Small intestine (tissue), 7 donors: ENCODE data around the gene ARHGAP18. TPM values are rescaled to one million over a fixed set of nuclear protein-coding genes. Genes with fewer than 3 reads are reported as not detected.

Experiments used
- DNase-seq, 2 donors: peaks; one replicate each; pipeline versions ENCODE4 v3.0.0 to v3.0.0-alpha.2; 2013
- FAIRE-seq: peaks from 2 replicates; lab custom pipeline; 2012; peaks lifted over from hg19 to GRCh38; lab: Jason Lieb, UNC
- H3K27ac ChIP-seq, 3 donors: one replicate each; pipeline ENCODE4 v1.5.1; 2013; ENCODE audit warnings: low read length in 2 of 3, mild to moderate bottlenecking in 2 of 3, control low read depth in 1 of 3, inconsistent platforms in 1 of 3, low read depth in 1 of 3, moderate library complexity in 1 of 3
- H3K27me3 ChIP-seq, 3 donors: one replicate each; pipeline ENCODE4 v1.6.1; 2013; ENCODE audit warnings: low read length in 3 of 3, inconsistent platforms in 1 of 3; ENCODE audit not compliant: control insufficient read depth in 3 of 3, insufficient read depth in 3 of 3
- H3K36me3 ChIP-seq, 3 donors: one replicate each; pipeline ENCODE4 v1.6.1; 2013; ENCODE audit warnings: low read length in 3 of 3, inconsistent platforms in 1 of 3, low read depth in 1 of 3, mild to moderate bottlenecking in 1 of 3, moderate library complexity in 1 of 3; ENCODE audit not compliant: control insufficient read depth in 3 of 3, insufficient read depth in 2 of 3
- H3K4me1 ChIP-seq, 3 donors: one replicate each; pipeline ENCODE4 v1.6.1; 2013; ENCODE audit warnings: low read length in 2 of 3, inconsistent platforms in 1 of 3, low read depth in 1 of 3, mild to moderate bottlenecking in 1 of 3, moderate library complexity in 1 of 3; ENCODE audit not compliant: control insufficient read depth in 3 of 3, insufficient read depth in 2 of 3
- H3K4me3 ChIP-seq, 3 donors: one replicate each; pipeline ENCODE4 v1.5.1; 2013; ENCODE audit warnings: low read length in 3 of 3, control low read depth in 1 of 3, inconsistent platforms in 1 of 3, low read depth in 1 of 3, mild to moderate bottlenecking in 1 of 3, moderate library complexity in 1 of 3
- H3K9me3 ChIP-seq, 2 donors: one replicate each; pipeline ENCODE4 v1.6.1; 2013; ENCODE audit warnings: low read depth in 1 of 2, low read length in 1 of 2; ENCODE audit not compliant: control insufficient read depth in 2 of 2, insufficient read depth in 1 of 2
- WGBS, 3 donors: extraction: QIAGEN DNeasy Blood & Tissue Kit; methylation state at CpG; one replicate each; pipeline ENCODE4 v1.1.7; 2013; 5-methylcytosine and 5-hydroxymethylcytosine counted together
- polyA plus RNA-seq, 4 donors: library from polyadenylated mRNA; stranded (reverse) in 3 of 4; unstranded in 1 of 4; fragments of 200-250 nt in 3 of 4; fragments of 120-200 nt in 1 of 4; gene quantifications; one replicate each; pipeline versions ENCODE4 v1.2.1 to v1.2.3, GENCODE V29; 2013
- donor health status: healthy with polysubstance abuse.
- donor health status: control.
- donor health status: control.
- donor health status: Bipolar disorder and iron deficiency.
- donor health status: healthy.

ARHGAP18 gene
- polyA plus RNA-seq, 4 donors: 15.1 to 46.7 (median 29.3) TPM

- Histone ChIP-seq H3K27me3 (no peaks in the 10 kb centered on the region), H3K36me3 (peaks cover 0 to 16% (median 14%) of the 10 kb centered on the region in 3 donors), H3K27ac (no peak overlapping the region), H3K9me3 (peaks cover 0 to 3% of the 10 kb centered on the region in 2 donors), H3K4me1 (peaks cover 0 to 6% (median 0%) of the 10 kb centered on the region in 3 donors), H3K4me3 (no peak overlapping the region)
- WGBS, 3 donors: 95 to 96% (median 96%) methylated on average over 1 of the region's 1 CpG
- DNase-seq (no peak), FAIRE-seq (no peak)
These were observed 95.0 kb downstream of the ARHGAP18 start for GRCh38 chr6:129615020-129615419.

GRCh38 chr6:129614464-129614863 lies 95.5 kb downstream of the ARHGAP18 start:
- DNase-seq: no peak
- H3K4me3 ChIP-seq: no peak overlapping the region
- H3K27ac ChIP-seq: no peak overlapping the region
- peaks cover 3 to 17% (median 16%) of the 10 kb centered on the region in 3 donors for H3K36me3 ChIP-seq
- WGBS, 3 donors: 95 to 100% (median 96%) methylated on average over 3 of the region's 3 CpGs
- no peak for FAIRE-seq
- peaks cover 0 to 6% (median 0%) of the 10 kb centered on the region in 3 donors for H3K4me1 ChIP-seq
- peaks cover 0 to 3% of the 10 kb centered on the region in 2 donors for H3K9me3 ChIP-seq
- H3K27me3 ChIP-seq: no peaks in the 10 kb centered on the region

- Histone ChIP-seq H3K36me3 (peaks cover 3 to 19% (median 14%) of the 10 kb centered on the region in 3 donors), H3K27ac (no peak overlapping the region), H3K9me3 (peaks cover 0 to 3% of the 10 kb centered on the region in 2 donors), H3K4me1 (peaks cover 0 to 6% (median 0%) of the 10 kb centered on the region in 3 donors), H3K4me3 (no peak overlapping the region), H3K27me3 (no peaks in the 10 kb centered on the region)
- DNase-seq: peak; percentile 11 to 63
- no peak for FAIRE-seq
These were observed 97.5 kb downstream of the ARHGAP18 start for GRCh38 chr6:129612440-129612839.

- Histone ChIP-seq H3K36me3 (peaks cover 3 to 18% (median 14%) of the 10 kb centered on the region in 3 donors), H3K4me1 (peaks cover 0 to 6% (median 0%) of the 10 kb centered on the region in 3 donors), H3K9me3 (peaks cover 0 to 3% of the 10 kb centered on the region in 2 donors), H3K4me3 (no peak overlapping the region), H3K27me3 (no peaks in the 10 kb centered on the region), H3K27ac (no peak overlapping the region)
- no peak for FAIRE-seq
- no peak for DNase-seq
- 73 to 88% (median 82%) methylated on average over 4 of the region's 4 CpGs for WGBS, 3 donors
These were observed 100.3 kb downstream of the ARHGAP18 start for GRCh38 chr6:129609635-129610034.

GRCh38 chr6:129608886-129609537 lies 101.0 kb downstream of the ARHGAP18 start:
- Histone ChIP-seq H3K4me3 (no peak overlapping the region), H3K9me3 (peaks cover 0 to 3% of the 10 kb centered on the region in 2 donors), H3K4me1 (peaks cover 0 to 6% (median 0%) of the 10 kb centered on the region in 3 donors), H3K27me3 (no peaks in the 10 kb centered on the region), H3K36me3 (peaks cover 3 to 20% (median 12%) of the 10 kb centered on the region in 3 donors), H3K27ac (no peak overlapping the region)
- DNase-seq (no peak), FAIRE-seq (no peak)
- 60 to 74% (median 73%) methylated on average over 3 of the region's 3 CpGs for WGBS, 3 donors

GRCh38 chr6:129607581-129608186 lies 102.3 kb downstream of the ARHGAP18 start:
- FAIRE-seq: no peak
- H3K9me3 ChIP-seq: peaks cover 0 to under 1% of the 10 kb centered on the region in 2 donors
- H3K27me3 ChIP-seq: no peaks in the 10 kb centered on the region
- peaks cover 6 to 20% (median 17%) of the 10 kb centered on the region in 3 donors for H3K36me3 ChIP-seq
- no peak overlapping the region for H3K4me3 ChIP-seq
- no peak for DNase-seq
- no peak overlapping the region for H3K27ac ChIP-seq
- 70 to 82% (median 75%) methylated on average over 6 of the region's 6 CpGs for WGBS, 3 donors
- peaks cover 0 to 6% (median 0%) of the 10 kb centered on the region in 3 donors for H3K4me1 ChIP-seq

- FAIRE-seq: no peak
- no peak for DNase-seq
- Histone ChIP-seq H3K4me1 (no peaks in the 10 kb centered on the region), H3K9me3 (no peaks in the 10 kb centered on the region), H3K27me3 (no peaks in the 10 kb centered on the region), H3K27ac (no peak overlapping the region), H3K36me3 (peaks cover 6 to 20% (median 17%) of the 10 kb centered on the region in 3 donors), H3K4me3 (no peak overlapping the region)
- 83 to 95% (median 91%) methylated on average over 5 of the region's 5 CpGs for WGBS, 3 donors
These were observed 103.3 kb downstream of the ARHGAP18 start for GRCh38 chr6:129606664-129607063.

GRCh38 chr6:129605967-129606366 lies 104.0 kb downstream of the ARHGAP18 start:
- Histone ChIP-seq H3K4me1 (no peaks in the 10 kb centered on the region), H3K36me3 (peaks cover 6 to 19% (median 16%) of the 10 kb centered on the region in 3 donors), H3K4me3 (no peak overlapping the region), H3K27me3 (no peaks in the 10 kb centered on the region), H3K27ac (no peak overlapping the region), H3K9me3 (no peaks in the 10 kb centered on the region)
- FAIRE-seq (no peak), DNase-seq (no peak)
- 82 to 93% (median 92%) methylated on average over 7 of the region's 7 CpGs for WGBS, 3 donors
